K562 (cell line): ENCODE results near the gene PPP6R1. TPM values are rescaled to one million over a fixed set of nuclear protein-coding genes. Genes with fewer than 3 reads are reported as not detected.
A peak's percentile ranks its signal among the peaks of the same experiment; 100 is the strongest.

Experiments
- ATAC-seq: fragments of 200-7000 bp; cut with Tn5 transposase; 3 replicates; pipeline ENCODE4 v1.9.1; 2020; ENCODE audit warnings: moderate library complexity
- BruUV-seq: library from RNA; stranded (reverse); fragments of 400-500 nt; replicated peaks from 2 replicates; lab custom pipeline; 2021; lab: Mats Ljungman, UMichigan
- CTCF ChIA-PET: fragments of 300-600 bp; formaldehyde crosslinking; extraction: SDS; loops from one replicate; lab custom pipeline; 2021; ENCODE audit warnings: low intra/inter-chr PET ratio; lab: Yijun Ruan, JAX
- POLR2A ChIA-PET: fragments of 300-600, 350-650 bp; sonication (Branson Sonifier 250); formaldehyde crosslinking; extraction: SDS; loops from one replicate; lab custom pipeline; 2021; ENCODE audit warnings: antibody characterized with exemption, inconsistent platforms; lab: Yijun Ruan, JAX
- DNase-seq, 4 experiments: peaks; one replicate each; pipeline versions ENCODE4 v3.0.0 to v3.0.0-alpha.2; 2011 to 2018; ENCODE audit warnings: low spot score in 3 of 4, mixed read lengths in 3 of 4; ENCODE audit errors: extremely low read depth in 1 of 4
- FAIRE-seq: peaks from 2 replicates; lab custom pipeline; 2011; peaks lifted over from hg19 to GRCh38; lab: Jason Lieb, UNC
- H2AFZ ChIP-seq: 2 replicates; pipeline ENCODE4 v1.6.0; 2011; ENCODE audit warnings: low read depth, low read length, control low read depth, inconsistent platforms
- H3K27ac ChIP-seq: fragments of 200-600 bp; 3 replicates; pipeline ENCODE4 v1.8.0; 2011; ENCODE audit warnings: low read depth, mild to moderate bottlenecking, control low read depth, inconsistent platforms, low read length, moderate library complexity, mixed read lengths; ENCODE audit errors: extremely low read depth
- H3K27me3 ChIP-seq, 2 experiments: fragments of 300-600 bp in 1 of 2; 2 replicates in 1 of 2; 3 replicates in 1 of 2; pipeline versions ENCODE4 v1.6.0 to v1.8.0; 2011; ENCODE audit warnings: inconsistent platforms in 2 of 2, low read length in 2 of 2, mild to moderate bottlenecking in 1 of 2, mixed read lengths in 1 of 2, moderate library complexity in 1 of 2; ENCODE audit not compliant: control insufficient read depth in 2 of 2, insufficient read depth in 2 of 2
- H3K36me3 ChIP-seq: fragments of 300-600 bp; 3 replicates; pipeline ENCODE4 v1.8.0; 2011; ENCODE audit warnings: mild to moderate bottlenecking, low read length, inconsistent platforms; ENCODE audit not compliant: control insufficient read depth, insufficient read depth
- H3K4me1 ChIP-seq, 2 experiments: fragments of 200-600 bp in 1 of 2; replicated peaks in 1 of 2; 2 replicates in 1 of 2; 3 replicates in 1 of 2; pipeline versions ENCODE4 v1.5.1 to v1.8.0; 2011; ENCODE audit warnings: inconsistent platforms in 2 of 2, low read length in 2 of 2, mild to moderate bottlenecking in 1 of 2, mixed read lengths in 1 of 2, moderate library complexity in 1 of 2; ENCODE audit not compliant: control insufficient read depth in 2 of 2, insufficient read depth in 2 of 2
- H3K4me2 ChIP-seq: 2 replicates; pipeline ENCODE4 v1.6.1; 2011; ENCODE audit warnings: low read length, control low read depth, inconsistent platforms, mixed read lengths; ENCODE audit not compliant: insufficient read depth
- H3K4me3 ChIP-seq: fragments of 200-600 bp; sonication (generic), shearing (Covaris generic); 2 replicates; pipeline ENCODE4 v1.5.1; 2016; ENCODE audit warnings: control low read depth, inconsistent platforms
- H3K79me2 ChIP-seq: fragments of 200-600 bp; 3 replicates; pipeline ENCODE4 v1.8.0; 2011; ENCODE audit warnings: low read length, inconsistent platforms; ENCODE audit not compliant: control insufficient read depth, insufficient read depth
- H3K9ac ChIP-seq, 2 experiments: 2 replicates each; pipeline versions ENCODE4 v1.6.0 to v1.6.1; 2011; ENCODE audit warnings: low read depth in 2 of 2, low read length in 2 of 2, control low read depth in 1 of 2, inconsistent platforms in 1 of 2, mild to moderate bottlenecking in 1 of 2, mixed read lengths in 1 of 2; ENCODE audit not compliant: insufficient read depth in 1 of 2
- H3K9me1 ChIP-seq: one replicate; pipeline ENCODE4 v1.6.0; 2011; ENCODE audit warnings: inconsistent platforms, mild to moderate bottlenecking, low read length, moderate library complexity; ENCODE audit not compliant: control insufficient read depth, insufficient read depth
- H3K9me3 ChIP-seq: replicated peaks from 2 replicates; pipeline ENCODE4 v1.5.1; 2011; ENCODE audit warnings: low read depth, low read length, inconsistent platforms; ENCODE audit not compliant: control insufficient read depth, insufficient read depth
- H4K20me1 ChIP-seq: replicated peaks from 2 replicates; pipeline ENCODE4 v1.6.1; 2011; ENCODE audit warnings: low read length, inconsistent platforms, mixed read lengths; ENCODE audit not compliant: control insufficient read depth, insufficient read depth
- C11orf30 ChIP-seq: fragments of 450-650 bp; IDR thresholded peaks from 2 replicates; pipeline ENCODE4 v1.6.1; 2016; ENCODE audit warnings: low read depth, mild to moderate bottlenecking
- EGR1 ChIP-seq: fragments of 450-650 bp; conservative IDR thresholded peaks from 2 replicates; pipeline ENCODE4 v1.6.1; 2017; ENCODE audit warnings: mild to moderate bottlenecking
- ESRRA ChIP-seq: fragments of 450-650 bp; IDR thresholded peaks from 2 replicates; pipeline ENCODE4 v1.6.1; 2014; ENCODE audit warnings: low read depth, mild to moderate bottlenecking, moderate library complexity, borderline replicate concordance
- HCFC1 ChIP-seq: IDR thresholded peaks from 2 replicates; pipeline ENCODE4 v1.6.1; 2012; ENCODE audit warnings: low read depth, low read length, improper control_type of control experiment
- ILF3 ChIP-seq: fragments of 450-650 bp; IDR thresholded peaks from 2 replicates; pipeline ENCODE4 v1.6.1; 2018; ENCODE audit warnings: antibody characterized with exemption, mild to moderate bottlenecking, moderate library complexity, borderline replicate concordance
- PYGO2 ChIP-seq: fragments of 450-650 bp; IDR thresholded peaks from 2 replicates; pipeline ENCODE4 v1.6.1; 2016; ENCODE audit warnings: mild to moderate bottlenecking, missing genetic modification characterization, moderate library complexity, missing compliant biosample characterization
- RBM17 ChIP-seq: fragments of 200-400 bp; formaldehyde crosslinking; IDR thresholded peaks from 2 replicates; pipeline ENCODE4 v1.6.1; 2017; ENCODE audit warnings: low read depth, mild to moderate bottlenecking, low read length, borderline replicate concordance
- TEAD2 ChIP-seq: fragments of 450-650 bp; IDR thresholded peaks from 2 replicates; pipeline ENCODE4 v1.6.1; 2016; ENCODE audit warnings: missing genetic modification characterization, control low read depth, missing compliant biosample characterization
- ZNF316 ChIP-seq: fragments of 450-650 bp; IDR thresholded peaks from 2 replicates; pipeline ENCODE4 v1.6.1; 2016
- WGBS: fragments of 100-300 bp; shearing (Covaris generic); methylation state at CpG from one replicate; pipeline ENCODE4 v1.1.6; 2016; ENCODE audit warnings: low coverage, mixed read lengths; ENCODE audit not compliant: insufficient coverage; ENCODE audit errors: missing lambda C conversion rate; 5-methylcytosine and 5-hydroxymethylcytosine counted together
- in situ Hi-C: fragments of 300-500 bp; cut with MboI; formaldehyde crosslinking; loops from 4 replicates; pipeline ENCODE4 v1.15.0; 2018; ENCODE audit warnings: inconsistent platforms, mixed read lengths
- intact Hi-C: fragments of 100-400 bp; cut with micrococcal nuclease; formaldehyde crosslinking; loops from 2 replicates; pipeline ENCODE4 v1.14.2; 2022
- polyA plus RNA-seq, 8 experiments: library from polyadenylated mRNA; depleted of rRNA in 4 of 8; stranded (reverse) in 5 of 8; unstranded in 3 of 8; fragments of >200 nt; fragmentation: Nextera tagmentation in 2 of 8; fragmentation: Illumina TruSeq in 1 of 8; extraction: Ambion mirVana in 2 of 8; extraction: Trizol in 1 of 8; gene quantifications; 2 replicates each; pipeline versions ENCODE4 v1.2.1 to v1.2.3, GENCODE V29; 2011 to 2014; ENCODE audit warnings: inconsistent platforms in 1 of 8, missing spikeins in 1 of 8
- total RNA-seq, 7 experiments: library from RNA; depleted of rRNA in 6 of 7; stranded (reverse); fragments of >200 nt in 6 of 7; fragmentation: Illumina TruSeq in 2 of 7; extraction: Trizol in 2 of 7; gene quantifications; 2 replicates each; pipeline versions ENCODE4 v1.2.1 to v1.2.3, GENCODE V29; 2011 to 2021; ENCODE audit warnings: low replicate concordance in 1 of 7
- TF ChIP-seq, protein P1 (sequence below): fragments of 250-450 bp; sonication (Bioruptor Pico); IDR thresholded peaks from 2 replicates; pipeline ENCODE4 v1.5.0; 2021; ENCODE audit warnings: mild to moderate bottlenecking, borderline replicate concordance
- TF ChIP-seq, protein P2 (sequence below): fragments of 200-400 bp; formaldehyde crosslinking; IDR thresholded peaks from 2 replicates; pipeline ENCODE4 v1.6.1; 2017; ENCODE audit warnings: mild to moderate bottlenecking, low read depth, low read length, moderate library complexity
- TF ChIP-seq, protein P3 (sequence below): fragments of 450-650 bp; conservative IDR thresholded peaks from 2 replicates; pipeline ENCODE4 v1.6.1; 2016; ENCODE audit warnings: missing genetic modification characterization, low read depth, mild to moderate bottlenecking, missing compliant biosample characterization, moderate library complexity
- TF ChIP-seq, protein P4 (sequence below): fragments of 450-650 bp; IDR thresholded peaks from one replicate; pipeline ENCODE4 v1.6.1; 2018; ENCODE audit warnings: mild to moderate bottlenecking, moderate library complexity; ENCODE audit not compliant: partially characterized antibody

The PPP6R1 gene
- total and polyA plus RNA-seq, 9 of the 15 experiments (the other 6 are each of a cell fraction or from before 2014, with no cell fraction given), result 0.48 to 135 (median 37.2) TPM

DNA sequence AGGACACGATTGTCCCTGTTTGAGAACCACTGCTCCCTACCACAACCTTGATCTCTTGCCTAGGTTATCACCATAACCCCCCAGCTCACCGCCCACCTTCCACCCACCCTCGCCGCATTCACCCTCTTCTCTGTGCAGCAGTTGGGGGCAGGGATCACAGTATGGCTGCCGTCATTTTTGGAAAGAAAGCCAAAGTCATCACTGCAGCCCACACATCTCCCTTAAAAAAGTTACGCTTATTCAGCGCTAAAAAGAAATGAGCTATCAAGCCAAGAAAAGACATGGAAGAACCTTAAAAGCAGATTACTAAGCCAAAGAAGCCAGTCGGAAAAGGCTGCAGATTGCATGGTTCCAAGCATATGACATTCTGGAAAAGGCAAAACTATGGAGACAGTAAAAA, 10.5 kb upstream of the PPP6R1 start:
- H3K36me3 ChIP-seq, result peaks cover 33% of the 10 kb centered on the region; the same call in 2 of the 3 replicates
- TF ChIP-seq ILF3, result no peak
- peak; percentile 55; the same call in 1 of the 2 replicates for TF ChIP-seq C11orf30
- peak; percentile 66 for TF ChIP-seq EGR1
- no peak for TF ChIP-seq RBM17
- TF ChIP-seq PYGO2 (tag), result no peak
- TF ChIP-seq, protein P1, sequence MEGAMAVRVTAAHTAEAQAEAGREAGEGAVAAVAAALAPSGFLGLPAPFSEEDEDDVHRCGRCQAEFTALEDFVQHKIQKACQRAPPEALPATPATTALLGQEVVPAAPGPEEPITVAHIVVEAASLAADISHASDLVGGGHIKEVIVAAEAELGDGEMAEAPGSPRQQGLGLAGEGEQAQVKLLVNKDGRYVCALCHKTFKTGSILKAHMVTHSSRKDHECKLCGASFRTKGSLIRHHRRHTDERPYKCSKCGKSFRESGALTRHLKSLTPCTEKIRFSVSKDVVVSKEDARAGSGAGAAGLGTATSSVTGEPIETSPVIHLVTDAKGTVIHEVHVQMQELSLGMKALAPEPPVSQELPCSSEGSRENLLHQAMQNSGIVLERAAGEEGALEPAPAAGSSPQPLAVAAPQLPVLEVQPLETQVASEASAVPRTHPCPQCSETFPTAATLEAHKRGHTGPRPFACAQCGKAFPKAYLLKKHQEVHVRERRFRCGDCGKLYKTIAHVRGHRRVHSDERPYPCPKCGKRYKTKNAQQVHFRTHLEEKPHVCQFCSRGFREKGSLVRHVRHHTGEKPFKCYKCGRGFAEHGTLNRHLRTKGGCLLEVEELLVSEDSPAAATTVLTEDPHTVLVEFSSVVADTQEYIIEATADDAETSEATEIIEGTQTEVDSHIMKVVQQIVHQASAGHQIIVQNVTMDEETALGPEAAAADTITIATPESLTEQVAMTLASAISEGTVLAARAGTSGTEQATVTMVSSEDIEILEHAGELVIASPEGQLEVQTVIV, result no peak
- TF ChIP-seq ESRRA, result no peak
- TF ChIP-seq, protein P2, sequence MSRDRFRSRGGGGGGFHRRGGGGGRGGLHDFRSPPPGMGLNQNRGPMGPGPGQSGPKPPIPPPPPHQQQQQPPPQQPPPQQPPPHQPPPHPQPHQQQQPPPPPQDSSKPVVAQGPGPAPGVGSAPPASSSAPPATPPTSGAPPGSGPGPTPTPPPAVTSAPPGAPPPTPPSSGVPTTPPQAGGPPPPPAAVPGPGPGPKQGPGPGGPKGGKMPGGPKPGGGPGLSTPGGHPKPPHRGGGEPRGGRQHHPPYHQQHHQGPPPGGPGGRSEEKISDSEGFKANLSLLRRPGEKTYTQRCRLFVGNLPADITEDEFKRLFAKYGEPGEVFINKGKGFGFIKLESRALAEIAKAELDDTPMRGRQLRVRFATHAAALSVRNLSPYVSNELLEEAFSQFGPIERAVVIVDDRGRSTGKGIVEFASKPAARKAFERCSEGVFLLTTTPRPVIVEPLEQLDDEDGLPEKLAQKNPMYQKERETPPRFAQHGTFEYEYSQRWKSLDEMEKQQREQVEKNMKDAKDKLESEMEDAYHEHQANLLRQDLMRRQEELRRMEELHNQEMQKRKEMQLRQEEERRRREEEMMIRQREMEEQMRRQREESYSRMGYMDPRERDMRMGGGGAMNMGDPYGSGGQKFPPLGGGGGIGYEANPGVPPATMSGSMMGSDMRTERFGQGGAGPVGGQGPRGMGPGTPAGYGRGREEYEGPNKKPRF, result no peak
- no peak for TF ChIP-seq TEAD2 (tag)
- TF ChIP-seq ZNF316, result peak; percentile 71
- TF ChIP-seq, protein P3, sequence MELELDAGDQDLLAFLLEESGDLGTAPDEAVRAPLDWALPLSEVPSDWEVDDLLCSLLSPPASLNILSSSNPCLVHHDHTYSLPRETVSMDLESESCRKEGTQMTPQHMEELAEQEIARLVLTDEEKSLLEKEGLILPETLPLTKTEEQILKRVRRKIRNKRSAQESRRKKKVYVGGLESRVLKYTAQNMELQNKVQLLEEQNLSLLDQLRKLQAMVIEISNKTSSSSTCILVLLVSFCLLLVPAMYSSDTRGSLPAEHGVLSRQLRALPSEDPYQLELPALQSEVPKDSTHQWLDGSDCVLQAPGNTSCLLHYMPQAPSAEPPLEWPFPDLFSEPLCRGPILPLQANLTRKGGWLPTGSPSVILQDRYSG, result no peak
- TF ChIP-seq, protein P4, sequence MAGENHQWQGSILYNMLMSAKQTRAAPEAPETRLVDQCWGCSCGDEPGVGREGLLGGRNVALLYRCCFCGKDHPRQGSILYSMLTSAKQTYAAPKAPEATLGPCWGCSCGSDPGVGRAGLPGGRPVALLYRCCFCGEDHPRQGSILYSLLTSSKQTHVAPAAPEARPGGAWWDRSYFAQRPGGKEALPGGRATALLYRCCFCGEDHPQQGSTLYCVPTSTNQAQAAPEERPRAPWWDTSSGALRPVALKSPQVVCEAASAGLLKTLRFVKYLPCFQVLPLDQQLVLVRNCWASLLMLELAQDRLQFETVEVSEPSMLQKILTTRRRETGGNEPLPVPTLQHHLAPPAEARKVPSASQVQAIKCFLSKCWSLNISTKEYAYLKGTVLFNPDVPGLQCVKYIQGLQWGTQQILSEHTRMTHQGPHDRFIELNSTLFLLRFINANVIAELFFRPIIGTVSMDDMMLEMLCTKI, result no peak
- no peak for TF ChIP-seq HCFC1
- in situ Hi-C loops, result no loop called here
- H2AFZ ChIP-seq, result no peak overlapping the region
- peaks cover 10 to 25% of the 10 kb centered on the region in 2 experiments; a peak in 4 of 5 replicates for H3K4me1 ChIP-seq
- CTCF ChIA-PET, result no interaction called here
- H3K9me1 ChIP-seq, result no peaks in the 10 kb centered on the region
- FAIRE-seq, result no peak
- WGBS, result 81% methylated on average over 8 of the region's 8 CpGs
- POLR2A ChIA-PET, result interaction anchor here (0.8 to 2.5 kb wide), 2 partner anchors 9 to 70 kb away, joined by 4 to 18 read pairs; partner anchors contain the start of genes KMT5C and PPP6R1
- H3K4me2 ChIP-seq, result no peak overlapping the region
- 0 out of 3 replicates have a peak, but pooled peaks cover 4% of the 10 kb centered on the region for H3K79me2 ChIP-seq
- no peak overlapping the region for H3K4me3 ChIP-seq
- ATAC-seq, result no peak
- DNase-seq, result no peak
- no peaks in the 10 kb centered on the region for H4K20me1 ChIP-seq
- no TSS peak for BruUV-seq
- no peak overlapping the region for H3K9ac ChIP-seq
- no peak overlapping the region for H3K27ac ChIP-seq
- H3K9me3 ChIP-seq, result peaks cover 3% of the 10 kb centered on the region; the same call in 1 of the 2 replicates
- no peaks in the 10 kb centered on the region for H3K27me3 ChIP-seq
- intact Hi-C loops, result no loop called here
